GM06990 (cell line): Measurements from ENCODE around the gene INTS2.
"Not testable (repeated sequence)": the region's sequence is repeated elsewhere in the genome, so short reads cannot be mapped to it uniquely, and the experiment has no call there.

Source experiments
- DNase-seq: peaks from one replicate; pipeline ENCODE4 v3.0.0-alpha.2; 2011; ENCODE audit not compliant: insufficient read length; ENCODE audit errors: extremely low read depth
- H3K27me3 ChIP-seq: replicated peaks from 2 replicates; pipeline ENCODE4 v1.6.0; 2011; ENCODE audit warnings: low read length; ENCODE audit not compliant: control insufficient read depth, insufficient read depth
- H3K36me3 ChIP-seq: 2 replicates; pipeline ENCODE4 v1.5.1; 2011; ENCODE audit warnings: low read length; ENCODE audit not compliant: control insufficient read depth, insufficient read depth
- H3K4me3 ChIP-seq: replicated peaks from 2 replicates; pipeline ENCODE4 v1.5.1; 2011; ENCODE audit warnings: low read depth, mild to moderate bottlenecking, control low read depth, low read length
- TF ChIP-seq, protein P1 (sequence below): IDR thresholded peaks from 2 replicates; pipeline ENCODE4 v1.5.1; 2011; ENCODE audit warnings: low read length, control low read depth, mild to moderate bottlenecking, inconsistent platforms; ENCODE audit not compliant: insufficient read depth, poor library complexity, severe bottlenecking

The INTS2 gene

DNA sequence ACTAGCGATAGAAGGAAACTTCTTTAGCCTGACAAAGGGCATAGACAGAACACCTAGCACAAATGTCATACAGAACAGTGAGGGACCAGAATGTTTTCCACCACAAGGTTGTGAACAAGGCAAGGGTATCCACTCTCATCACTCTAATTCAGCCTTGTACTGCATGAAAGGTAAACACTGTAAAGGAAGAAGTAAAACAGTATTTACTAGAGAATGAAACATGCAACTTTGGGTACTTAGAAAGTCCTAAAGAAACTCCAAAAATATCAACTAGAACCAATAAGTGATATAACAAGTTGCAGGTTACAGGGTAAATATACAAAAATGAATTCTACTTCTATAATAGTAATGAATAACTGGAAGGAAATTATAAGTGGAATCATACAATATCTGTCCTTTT, 96.7 kb downstream of the INTS2 start:
- DNase-seq = no peak
- TF ChIP-seq, protein P1, sequence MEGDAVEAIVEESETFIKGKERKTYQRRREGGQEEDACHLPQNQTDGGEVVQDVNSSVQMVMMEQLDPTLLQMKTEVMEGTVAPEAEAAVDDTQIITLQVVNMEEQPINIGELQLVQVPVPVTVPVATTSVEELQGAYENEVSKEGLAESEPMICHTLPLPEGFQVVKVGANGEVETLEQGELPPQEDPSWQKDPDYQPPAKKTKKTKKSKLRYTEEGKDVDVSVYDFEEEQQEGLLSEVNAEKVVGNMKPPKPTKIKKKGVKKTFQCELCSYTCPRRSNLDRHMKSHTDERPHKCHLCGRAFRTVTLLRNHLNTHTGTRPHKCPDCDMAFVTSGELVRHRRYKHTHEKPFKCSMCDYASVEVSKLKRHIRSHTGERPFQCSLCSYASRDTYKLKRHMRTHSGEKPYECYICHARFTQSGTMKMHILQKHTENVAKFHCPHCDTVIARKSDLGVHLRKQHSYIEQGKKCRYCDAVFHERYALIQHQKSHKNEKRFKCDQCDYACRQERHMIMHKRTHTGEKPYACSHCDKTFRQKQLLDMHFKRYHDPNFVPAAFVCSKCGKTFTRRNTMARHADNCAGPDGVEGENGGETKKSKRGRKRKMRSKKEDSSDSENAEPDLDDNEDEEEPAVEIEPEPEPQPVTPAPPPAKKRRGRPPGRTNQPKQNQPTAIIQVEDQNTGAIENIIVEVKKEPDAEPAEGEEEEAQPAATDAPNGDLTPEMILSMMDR = no peak
- Histone ChIP-seq H3K36me3 (no peaks in the 10 kb centered on the region), H3K27me3 (no peaks in the 10 kb centered on the region), H3K4me3 (no peak overlapping the region)

DNA sequence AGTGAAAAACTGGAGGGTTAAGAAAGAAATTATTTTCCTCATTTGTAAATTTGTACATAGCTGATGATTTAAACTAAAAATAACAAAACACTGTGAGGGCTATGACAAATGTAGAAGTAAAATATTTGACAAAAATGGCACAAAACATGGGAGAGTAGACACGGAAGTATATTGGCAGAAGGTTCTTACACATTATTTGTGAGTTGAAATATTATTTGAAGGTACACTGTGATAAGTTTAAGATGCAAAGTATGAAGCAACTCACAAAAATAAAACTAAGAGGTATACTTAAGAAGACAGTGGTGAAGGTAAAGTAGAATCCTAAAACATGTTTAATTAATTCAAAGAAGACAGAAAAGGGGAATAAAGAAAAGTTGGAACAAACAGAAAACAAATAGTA, 99.1 kb downstream of the INTS2 start:
- Histone ChIP-seq H3K36me3 (no peaks in the 10 kb centered on the region), H3K27me3 (no peaks in the 10 kb centered on the region), H3K4me3 (no peak overlapping the region)
- no peak for DNase-seq
- TF ChIP-seq, protein P1 = no peak

DNA sequence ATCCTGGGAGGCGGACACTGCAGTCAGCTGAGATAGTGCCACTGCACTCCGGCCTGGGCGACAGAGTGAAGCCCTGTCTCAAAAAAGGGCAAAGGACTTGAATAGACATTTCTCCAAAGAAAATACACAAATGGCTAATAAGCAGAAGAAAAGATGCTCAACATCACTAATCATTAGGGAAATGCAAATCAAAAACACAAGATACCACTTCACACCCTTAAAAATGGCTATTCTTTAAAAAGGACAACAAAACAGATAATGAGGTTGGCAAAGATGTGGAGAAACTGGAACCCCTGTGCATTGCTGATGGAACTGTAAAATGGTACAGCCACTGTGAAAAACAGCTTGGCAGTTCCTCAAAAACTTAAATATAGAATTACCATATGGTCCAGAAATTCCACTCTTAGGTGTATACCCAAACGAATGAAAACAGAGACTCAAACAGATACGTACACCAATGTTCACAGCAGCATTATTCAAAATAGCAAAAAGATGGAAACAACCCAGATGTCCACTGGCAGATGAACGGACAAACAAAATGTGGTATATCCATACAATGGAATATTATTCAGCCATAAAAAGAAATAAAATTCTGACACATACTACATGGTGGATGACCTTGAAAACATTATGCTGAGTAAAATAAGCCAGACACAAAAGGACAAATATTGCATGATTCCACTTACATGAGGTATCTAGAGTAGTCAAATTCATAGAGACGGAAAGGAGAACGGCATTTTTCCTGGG, 100.0 kb downstream of the INTS2 start:
- TF ChIP-seq, protein P1 = no peak
- Histone ChIP-seq H3K36me3 (no peaks in the 10 kb centered on the region), H3K4me3 (no peak overlapping the region), H3K27me3 (no peaks in the 10 kb centered on the region)
- no peak for DNase-seq

DNA sequence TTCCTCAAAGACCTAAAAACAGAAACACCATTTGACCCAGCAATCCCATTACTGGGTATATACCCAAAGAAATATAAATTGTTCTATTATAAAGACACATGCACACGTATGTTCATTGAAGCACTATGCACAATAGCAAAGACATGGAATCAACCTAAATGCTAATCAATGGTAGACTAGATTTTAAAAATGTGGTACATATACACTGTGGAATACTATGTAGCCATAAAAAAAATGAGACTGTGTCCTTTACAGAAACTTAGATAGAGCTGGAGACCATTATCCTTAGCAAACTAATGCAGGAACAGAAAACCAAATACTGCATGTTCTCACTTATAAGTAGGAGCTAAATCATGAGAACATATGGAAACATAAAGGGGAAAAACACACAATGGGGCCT, 100.9 kb downstream of the INTS2 start:
- not testable (repeated sequence) for H3K36me3 ChIP-seq, DNase-seq, H3K4me3 ChIP-seq

DNA sequence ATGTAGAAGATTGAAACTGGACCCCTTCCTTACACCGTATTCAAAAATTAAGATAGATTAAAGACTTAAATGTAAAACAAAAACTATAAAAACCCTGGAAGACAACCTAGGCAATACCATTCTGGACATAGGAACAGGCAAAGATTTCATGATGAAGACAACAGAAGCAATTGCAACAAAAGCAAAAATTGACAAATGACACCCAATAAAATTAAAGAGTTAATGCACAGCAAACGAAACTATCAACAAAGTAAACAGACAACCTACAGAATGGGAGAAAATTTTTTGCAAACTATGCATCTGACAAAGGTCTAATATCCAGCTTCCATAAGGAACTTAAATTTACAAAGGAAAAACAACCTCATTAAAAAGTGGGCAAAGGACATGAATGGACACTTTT, 101.6 kb downstream of the INTS2 start:
- not testable (repeated sequence) for H3K27me3 ChIP-seq, DNase-seq, H3K4me3 ChIP-seq, H3K36me3 ChIP-seq

More for the DNA sequence above, 100.9 kb downstream of the INTS2 start:
- not testable (repeated sequence) for H3K27me3 ChIP-seq

DNA sequence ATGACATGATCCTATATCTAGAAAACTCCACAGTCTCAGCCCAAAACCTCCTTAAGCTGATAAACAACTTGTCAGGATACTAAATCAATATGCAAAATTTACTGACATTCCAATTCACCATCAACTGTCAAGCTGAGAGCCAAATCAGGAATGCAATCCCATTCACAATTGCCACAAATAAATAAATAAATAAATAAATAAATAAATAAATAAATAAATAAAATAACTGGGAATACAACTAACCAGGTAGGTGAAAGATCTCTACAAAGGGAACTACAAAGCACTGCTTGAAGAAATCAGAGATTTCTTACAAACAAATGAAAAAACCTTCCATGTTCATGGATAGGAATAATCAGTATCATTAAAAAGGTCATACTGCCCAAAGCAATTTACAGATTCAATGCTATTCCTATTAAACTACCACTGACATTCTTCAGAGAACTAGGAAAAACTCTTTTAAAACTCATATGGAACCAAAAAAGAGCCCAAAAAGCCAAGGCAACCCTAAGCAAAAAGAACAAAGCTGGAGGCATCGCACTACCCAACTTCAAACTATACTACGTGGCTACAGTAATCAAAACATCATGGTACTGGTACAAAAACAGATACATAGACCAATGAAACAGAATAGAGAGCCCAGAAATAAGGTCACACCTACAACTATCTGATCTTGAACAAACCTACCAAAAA, 102.2 kb downstream of the INTS2 start:
- Histone ChIP-seq H3K4me3 (no peak overlapping the region), H3K36me3 (no peaks in the 10 kb centered on the region), H3K27me3 (no peaks in the 10 kb centered on the region)
- TF ChIP-seq, protein P1 = no peak
- no peak for DNase-seq
